ENCODE data around the gene LPP.

DNA sequence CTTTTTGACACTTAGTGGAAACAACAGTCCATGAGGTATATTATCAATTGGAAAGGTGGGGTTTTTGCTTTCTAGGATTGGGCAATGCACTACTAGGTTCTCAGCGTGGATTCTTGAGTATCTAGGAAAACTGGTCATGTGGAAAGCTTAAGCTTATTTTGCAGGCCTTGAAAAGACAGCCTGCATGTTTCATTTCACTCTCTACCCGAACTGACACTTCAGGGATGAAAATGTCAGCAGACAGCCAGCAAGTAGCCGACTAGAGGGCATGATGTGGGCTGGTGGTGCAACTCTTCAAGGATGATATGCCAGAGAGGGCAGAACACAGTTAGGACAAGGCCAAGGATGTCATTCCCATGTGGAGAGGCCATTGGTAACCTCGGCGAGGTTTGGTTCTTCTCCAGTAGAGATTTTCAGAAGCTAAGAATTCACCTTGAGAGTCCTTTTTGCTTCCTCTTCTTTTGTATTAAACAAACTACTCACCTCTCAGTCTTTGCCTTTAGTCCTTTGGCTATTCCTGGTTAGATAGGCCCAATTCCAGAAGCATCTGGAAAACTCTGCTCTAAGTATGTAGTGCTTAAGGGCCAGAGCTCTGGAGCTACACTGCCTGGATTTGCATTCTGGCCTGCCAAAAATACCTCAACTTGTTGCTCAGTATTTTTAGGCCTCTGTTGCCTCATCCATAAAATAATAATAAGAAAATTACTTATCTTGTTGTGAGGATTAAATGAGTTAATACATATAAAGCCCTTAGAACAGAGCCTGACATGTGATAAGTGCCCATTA is 17.9 kb downstream of the LPP start:
- TF ChIP-seq, protein P1, sequence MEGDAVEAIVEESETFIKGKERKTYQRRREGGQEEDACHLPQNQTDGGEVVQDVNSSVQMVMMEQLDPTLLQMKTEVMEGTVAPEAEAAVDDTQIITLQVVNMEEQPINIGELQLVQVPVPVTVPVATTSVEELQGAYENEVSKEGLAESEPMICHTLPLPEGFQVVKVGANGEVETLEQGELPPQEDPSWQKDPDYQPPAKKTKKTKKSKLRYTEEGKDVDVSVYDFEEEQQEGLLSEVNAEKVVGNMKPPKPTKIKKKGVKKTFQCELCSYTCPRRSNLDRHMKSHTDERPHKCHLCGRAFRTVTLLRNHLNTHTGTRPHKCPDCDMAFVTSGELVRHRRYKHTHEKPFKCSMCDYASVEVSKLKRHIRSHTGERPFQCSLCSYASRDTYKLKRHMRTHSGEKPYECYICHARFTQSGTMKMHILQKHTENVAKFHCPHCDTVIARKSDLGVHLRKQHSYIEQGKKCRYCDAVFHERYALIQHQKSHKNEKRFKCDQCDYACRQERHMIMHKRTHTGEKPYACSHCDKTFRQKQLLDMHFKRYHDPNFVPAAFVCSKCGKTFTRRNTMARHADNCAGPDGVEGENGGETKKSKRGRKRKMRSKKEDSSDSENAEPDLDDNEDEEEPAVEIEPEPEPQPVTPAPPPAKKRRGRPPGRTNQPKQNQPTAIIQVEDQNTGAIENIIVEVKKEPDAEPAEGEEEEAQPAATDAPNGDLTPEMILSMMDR (IDR thresholded peaks at IDR 0.05): no peak
- TF ChIP-seq POLR2A (IDR thresholded peaks at IDR 0.05; ENCODE audit: low read depth) (no peak), EP300 (IDR thresholded peaks at IDR 0.05) (no peak)
